NOMO-1 (cell line): ENCODE data around the gene GRIN2D.

ENCODE experiments used
- DNase-seq, 2 experiments: peaks; one replicate each; lab custom pipeline; 2025; ENCODE audit not compliant: unreplicated experiment in 2 of 2; lab: John Stamatoyannopoulos, UW

GRIN2D gene

GRCh38 chr19:48428670-48429069 lies 35.2 kb downstream of the GRIN2D start:
- no peak for DNase-seq

- no peak for DNase-seq
Measured at GRCh38 chr19:48433337-48433736, 39.9 kb downstream of the GRIN2D start.

- no peak for DNase-seq
Measured at GRCh38 chr19:48436586-48436985, 43.1 kb downstream of the GRIN2D start.

- DNase-seq = no peak
Measured at GRCh38 chr19:48441360-48442050, 48.0 kb downstream of the GRIN2D start.

- DNase-seq = no peak
Measured at GRCh38 chr19:48442116-48443035, 48.9 kb downstream of the GRIN2D start.

GRCh38 chr19:48443256-48443655 lies 49.8 kb downstream of the GRIN2D start:
- no peak for DNase-seq
